Measurements from ENCODE around the gene GDI2. TPM values are rescaled to one million over a fixed set of nuclear protein-coding genes. Genes with fewer than 3 reads are reported as not detected.

GDI2 gene
- total RNA-seq, 2 donors from 2014 or later, result 243 to 266 TPM

DNA sequence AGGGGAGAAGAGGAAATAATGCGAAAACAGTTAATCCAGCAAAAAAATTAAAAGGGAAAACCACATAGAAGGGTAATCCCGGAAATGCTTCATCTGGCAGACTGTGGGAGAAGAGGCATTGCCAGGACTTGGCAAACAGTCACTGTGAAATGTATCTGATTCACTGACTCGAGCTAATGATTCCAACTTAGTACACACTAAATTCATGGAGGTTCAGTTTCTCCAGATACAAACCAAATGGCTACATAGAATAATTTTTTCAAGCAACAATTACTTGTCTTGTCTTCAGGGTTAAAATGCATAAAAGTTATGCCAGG, 36.4 kb downstream of the GDI2 start:
- no peak overlapping the region for H3K9ac ChIP-seq (ENCODE audit: low read depth in 2 of 2, low read length in 2 of 2)
- peak overlapping the region; percentile 12 for H3K27ac ChIP-seq
- DNase-seq, result no peak
- H3K4me3 ChIP-seq, result no peak overlapping the region
- no peak for TF ChIP-seq CTCF (IDR thresholded peaks at IDR 0.05)
- H3K27me3 ChIP-seq, result no peaks in the 10 kb centered on the region
- intact Hi-C loops (cut with DNase I), result no loop called here
- no peaks in the 10 kb centered on the region for H3K9me3 ChIP-seq
- H3K4me1 ChIP-seq, result no peaks in the 10 kb centered on the region
- no peaks in the 10 kb centered on the region for H3K36me3 ChIP-seq

GRCh38 chr10:5776136-5776880, 36.9 kb downstream of the GDI2 start:
- H3K27ac ChIP-seq, result peak overlapping the region; percentile 12
- TF ChIP-seq CTCF (IDR thresholded peaks at IDR 0.05), result no peak
- no peaks in the 10 kb centered on the region for H3K4me1 ChIP-seq
- H3K9ac ChIP-seq (ENCODE audit: low read depth in 2 of 2, low read length in 2 of 2), result no peak overlapping the region
- no peak overlapping the region for H3K4me3 ChIP-seq
- no peaks in the 10 kb centered on the region for H3K9me3 ChIP-seq
- H3K27me3 ChIP-seq, result no peaks in the 10 kb centered on the region
- DNase-seq, result no peak
- no peaks in the 10 kb centered on the region for H3K36me3 ChIP-seq
- intact Hi-C loops (cut with DNase I), result no loop called here

GRCh38 chr10:5775685-5776084, 37.5 kb downstream of the GDI2 start:
- H3K36me3 ChIP-seq, result no peaks in the 10 kb centered on the region
- H3K9me3 ChIP-seq, result no peaks in the 10 kb centered on the region
- no peak overlapping the region for H3K4me3 ChIP-seq
- no peak for DNase-seq
- intact Hi-C loops (cut with DNase I), result no loop called here
- no peaks in the 10 kb centered on the region for H3K4me1 ChIP-seq
- no peaks in the 10 kb centered on the region for H3K27me3 ChIP-seq
- TF ChIP-seq CTCF (IDR thresholded peaks at IDR 0.05), result no peak
- no peak overlapping the region for H3K27ac ChIP-seq
- H3K9ac ChIP-seq (ENCODE audit: low read depth in 2 of 2, low read length in 2 of 2), result no peak overlapping the region

DNA sequence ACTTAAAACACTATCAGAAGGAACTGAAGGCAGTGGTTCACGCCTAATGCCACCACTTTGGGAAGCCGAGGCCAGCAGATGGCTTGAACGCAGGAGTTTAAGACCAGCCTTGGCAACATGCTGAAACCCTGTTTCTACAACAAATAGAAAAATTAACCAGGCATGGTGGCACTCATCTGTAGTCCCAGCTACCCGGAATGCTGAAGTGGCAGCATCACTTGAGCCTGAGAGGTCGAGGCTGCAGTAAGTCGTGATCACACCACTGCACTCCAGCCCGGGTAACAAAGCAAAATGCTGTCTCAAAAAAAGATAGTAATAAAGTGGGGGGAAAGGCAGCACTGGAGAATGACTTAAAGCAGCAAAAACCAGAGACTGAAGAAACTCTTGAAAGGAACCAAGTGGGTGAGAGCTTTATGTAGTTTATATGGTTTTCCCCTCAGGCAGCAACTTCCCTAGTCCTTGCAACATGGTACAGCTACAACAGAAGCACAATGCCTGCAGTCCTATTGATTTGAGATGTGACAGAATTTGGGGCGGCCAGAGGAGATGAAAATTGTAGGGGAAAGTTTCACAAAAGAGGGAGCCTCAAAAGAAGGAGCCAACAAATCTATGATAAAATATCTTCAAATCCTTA, 38.1 kb downstream of the GDI2 start:
- no peak for DNase-seq
- Histone ChIP-seq H3K27me3 (no peaks in the 10 kb centered on the region), H3K4me1 (no peaks in the 10 kb centered on the region), H3K27ac (no peak overlapping the region), H3K36me3 (no peaks in the 10 kb centered on the region), H3K9me3 (no peaks in the 10 kb centered on the region), H3K4me3 (no peak overlapping the region), H3K9ac (ENCODE audit: low read depth in 2 of 2, low read length in 2 of 2) (no peak overlapping the region)
- TF ChIP-seq CTCF (IDR thresholded peaks at IDR 0.05), result no peak
- intact Hi-C loops (cut with DNase I), result no loop called here

DNA sequence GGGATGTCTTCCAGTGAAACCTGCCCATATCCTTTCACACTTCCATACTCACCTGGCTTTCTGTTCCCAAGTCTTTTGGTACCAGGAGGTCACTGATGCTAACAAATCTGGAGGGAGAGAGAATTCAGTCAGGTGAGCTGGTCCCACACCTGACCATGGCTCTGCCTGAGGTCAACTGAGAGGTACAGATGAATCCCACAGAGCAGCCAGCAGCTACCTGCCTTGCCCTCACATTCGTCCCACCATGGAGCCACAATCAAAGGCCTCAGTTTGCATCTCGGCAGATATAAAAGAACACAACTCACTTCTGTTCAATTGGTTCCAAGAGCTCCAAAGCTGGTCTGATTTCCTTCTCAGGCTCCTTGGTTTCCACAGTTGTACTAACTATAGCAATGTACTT, 47.0 kb downstream of the GDI2 start:
- no peak for DNase-seq
- intact Hi-C loops (cut with DNase I), result no loop called here
- Histone ChIP-seq H3K9me3 (no peaks in the 10 kb centered on the region), H3K9ac (ENCODE audit: low read depth in 2 of 2, low read length in 2 of 2) (no peak overlapping the region), H3K27ac (no peak overlapping the region), H3K4me1 (no peaks in the 10 kb centered on the region), H3K27me3 (no peaks in the 10 kb centered on the region), H3K4me3 (no peak overlapping the region), H3K36me3 (peaks cover 21% of the 10 kb centered on the region)
- no peak for TF ChIP-seq CTCF (IDR thresholded peaks at IDR 0.05)
